Right lung (tissue), 10 donors: ENCODE results near the gene TBL1X. TPM values are rescaled to one million over a fixed set of nuclear protein-coding genes. Genes with fewer than 3 reads are reported as not detected.
"Not testable (repeated sequence)": the region's sequence is repeated elsewhere in the genome, so short reads cannot be mapped to it uniquely, and the experiment has no call there.

Experiments
- DNase-seq, 2 donors: peaks; one replicate each; pipeline ENCODE4 v3.0.0-alpha.2; 2013
- long read RNA-seq, 8 donors: transcript quantifications; one replicate each; lab custom pipeline, GENCODE V29; 2026
- polyA plus RNA-seq, 5 donors: library from polyadenylated mRNA; unstranded; fragments of 120-200 nt; gene quantifications; one replicate each; pipeline versions ENCODE4 v1.2.1 to v1.2.3, GENCODE V29; 2013; ENCODE audit warnings: inconsistent platforms in 1 of 5, low replicate concordance in 1 of 5; ENCODE audit not compliant: insufficient read length in 5 of 5, insufficient read depth in 1 of 5

The TBL1X gene
- 10 to 100 TPM; 18.0 to 23.6 (median 19.4) TPM for polyA plus RNA-seq
- long read RNA-seq, donor 1, full-length matches to known transcripts = 2 of 30 reads
- long read RNA-seq, donor 1, partial matches to known transcripts = 28 of 30 reads
- long read RNA-seq, donor 1, other reads (novel, unspliced or antisense) = 0 of 30 reads
- long read RNA-seq, donor 2, full-length matches to known transcripts = 2 of 2 reads
- long read RNA-seq, donor 2, partial matches to known transcripts = 0 of 2 reads
- long read RNA-seq, donor 2, other reads (novel, unspliced or antisense) = 0 of 2 reads
- long read RNA-seq, donor 3 = 0 reads
- long read RNA-seq, donor 4, full-length matches to known transcripts = 3 of 3 reads
- long read RNA-seq, donor 4, partial matches to known transcripts = 0 of 3 reads
- long read RNA-seq, donor 4, other reads (novel, unspliced or antisense) = 0 of 3 reads
- long read RNA-seq, donor 5, full-length matches to known transcripts = 1 of 1 reads
- long read RNA-seq, donor 5, partial matches to known transcripts = 0 of 1 reads
- long read RNA-seq, donor 5, other reads (novel, unspliced or antisense) = 0 of 1 reads
- long read RNA-seq, donor 6, full-length matches to known transcripts = 3 of 3 reads
- long read RNA-seq, donor 6, partial matches to known transcripts = 0 of 3 reads
- long read RNA-seq, donor 6, other reads (novel, unspliced or antisense) = 0 of 3 reads
- long read RNA-seq, donor 7, full-length matches to known transcripts = 3 of 3 reads
- long read RNA-seq, donor 7, partial matches to known transcripts = 0 of 3 reads
- long read RNA-seq, donor 7, other reads (novel, unspliced or antisense) = 0 of 3 reads
- long read RNA-seq, donor 8, full-length matches to known transcripts = 1 of 1 reads
- long read RNA-seq, donor 8, partial matches to known transcripts = 0 of 1 reads
- long read RNA-seq, donor 8, other reads (novel, unspliced or antisense) = 0 of 1 reads

GRCh38 chrX:9464435-9465371, at the start of gene TBL1X:
TSS of gene TBL1X (plus strand) at chrX:9465058. CDS start at chrX:9653587, 188,529 bp downstream.
- peak; percentile 30 to 39 for DNase-seq

GRCh38 chrX:9416562-9417348, 48.1 kb upstream of the TBL1X start:
- DNase-seq = peak in 1 of 2 donors; percentile 42

- no peak for DNase-seq
Measured at GRCh38 chrX:9418262-9418661, 46.6 kb upstream of the TBL1X start.

DNA sequence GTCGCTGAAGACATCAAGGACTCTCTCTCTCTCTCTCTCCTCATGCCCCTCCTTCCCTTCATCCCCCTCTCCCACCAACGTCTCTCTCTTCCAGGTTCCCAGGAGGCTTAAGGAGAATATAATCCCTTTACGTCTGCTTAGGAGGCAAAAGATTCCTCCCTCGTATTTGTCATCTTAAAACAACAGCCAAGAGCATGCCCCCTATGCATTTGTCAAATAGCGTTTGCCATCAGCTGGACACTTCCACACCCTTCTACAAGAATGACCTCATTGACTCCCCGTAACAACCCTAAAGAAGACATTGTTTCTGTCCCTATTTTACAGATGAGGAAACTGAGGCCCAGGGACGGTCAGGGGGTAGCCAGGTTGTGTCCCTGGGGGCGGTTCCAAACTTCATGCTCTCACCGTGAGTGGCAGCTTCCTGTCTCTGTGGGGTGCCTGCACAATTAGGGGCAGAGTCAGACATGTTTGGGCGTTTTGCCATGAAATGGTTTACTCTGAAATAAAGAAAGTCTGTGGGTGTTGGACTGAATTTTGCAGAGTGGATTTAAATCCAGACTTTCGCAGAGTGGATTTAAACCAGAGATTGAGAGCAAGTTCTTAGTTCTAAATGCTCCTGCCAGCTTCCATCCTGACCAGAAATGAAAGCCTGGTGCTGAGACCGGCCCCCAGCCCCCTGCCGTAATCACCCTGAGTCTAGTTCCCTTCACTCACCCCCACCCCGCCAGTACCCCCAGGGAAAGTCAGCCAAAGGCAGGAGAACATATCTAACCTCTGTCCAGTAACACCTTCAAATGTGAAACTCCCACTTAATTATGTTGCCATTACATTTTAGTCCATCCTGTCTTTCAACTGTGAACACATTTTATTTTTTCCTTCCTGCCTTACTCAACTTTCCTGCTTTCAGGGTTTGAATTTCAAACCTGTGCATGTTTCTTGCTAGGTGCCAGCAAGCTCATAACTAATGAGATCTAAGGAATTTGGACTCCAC, 44.3 kb upstream of the TBL1X start:
- no peak for DNase-seq

DNA sequence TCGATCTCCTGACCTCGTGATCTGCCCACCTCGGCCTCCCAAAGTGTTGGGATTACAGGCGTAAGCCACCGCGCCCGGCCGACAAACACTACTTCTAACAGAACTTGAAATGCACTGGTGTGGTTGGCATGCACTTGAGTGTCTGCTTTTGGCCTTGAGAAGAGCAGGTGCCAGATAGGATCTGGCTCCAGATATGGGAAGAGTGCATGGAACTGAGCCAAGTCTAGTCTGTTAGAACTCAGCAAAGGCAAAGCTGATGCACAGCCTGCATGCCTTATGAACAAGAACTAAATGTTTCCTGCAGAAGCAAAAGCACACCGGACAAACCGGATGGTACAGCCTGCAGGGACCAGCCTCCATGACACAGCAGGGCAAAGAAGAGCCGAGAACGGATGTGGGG, 35.1 kb upstream of the TBL1X start:
- DNase-seq = no peak

- DNase-seq = no peak
Measured at GRCh38 chrX:9430346-9430921, 34.4 kb upstream of the TBL1X start.

GRCh38 chrX:9431281-9431680, 33.6 kb upstream of the TBL1X start:
- no peak for DNase-seq

DNA sequence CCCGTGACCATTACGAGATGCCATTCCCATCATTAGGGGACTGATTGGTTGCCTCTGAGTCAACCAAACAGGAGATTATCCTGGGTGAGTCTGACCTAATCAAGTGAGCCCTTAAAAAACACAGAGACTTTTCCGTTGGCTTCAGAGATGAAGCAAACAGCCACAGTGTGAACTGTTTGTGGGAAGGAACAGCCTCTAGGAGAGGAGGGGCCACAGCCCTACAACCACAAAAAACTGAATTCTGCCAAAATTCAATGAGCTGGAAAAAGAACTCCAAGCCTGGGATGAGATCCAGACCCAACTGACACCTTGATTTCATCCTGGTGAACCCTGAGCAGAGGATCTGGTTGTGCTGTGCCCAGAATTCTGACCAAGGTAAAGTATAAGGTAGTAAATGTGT, 31.3 kb upstream of the TBL1X start:
- no peak for DNase-seq

DNA sequence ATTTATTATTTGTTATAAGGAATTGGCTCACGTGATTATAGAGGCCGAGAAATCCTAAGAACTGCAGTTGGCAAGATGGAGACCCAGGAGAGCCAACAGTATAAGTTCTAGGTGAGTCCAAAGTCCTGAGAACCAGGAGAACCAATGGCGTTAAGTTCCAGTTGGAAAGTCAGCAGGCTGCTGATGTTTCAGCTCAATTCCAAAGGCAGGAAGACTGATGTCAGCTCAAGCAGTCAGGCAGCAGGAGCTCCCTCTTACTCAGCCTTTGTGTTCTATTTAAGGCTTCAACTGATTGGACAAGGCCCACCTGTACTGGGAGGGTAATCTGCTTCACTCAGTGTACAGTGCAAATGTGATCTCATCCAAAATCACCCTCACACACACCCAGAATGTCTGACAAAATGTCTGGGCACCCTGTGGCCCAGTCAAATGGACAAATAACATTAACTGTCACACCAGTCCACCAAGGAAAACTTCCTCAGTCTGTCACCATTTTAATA, 30.8 kb upstream of the TBL1X start:
- no peak for DNase-seq

DNA sequence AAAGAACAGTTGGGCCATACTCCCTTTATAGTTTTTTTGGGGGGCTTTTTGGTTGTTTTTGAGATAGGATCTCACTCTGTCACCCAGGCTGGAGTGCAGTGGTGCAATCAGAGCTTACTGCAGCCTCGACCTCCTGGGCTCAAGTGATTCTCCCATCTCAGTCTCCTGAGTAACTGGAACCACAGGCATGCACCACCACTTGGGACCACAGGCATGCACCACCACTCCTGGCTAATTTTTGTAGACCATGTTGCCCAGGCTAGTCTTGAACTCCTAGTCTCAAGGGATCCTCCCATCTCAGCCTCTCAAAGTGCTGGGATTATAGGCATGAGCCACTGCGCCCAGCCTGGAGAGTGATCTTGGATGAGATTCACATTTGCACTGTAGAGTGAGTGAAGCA, 29.8 kb upstream of the TBL1X start:
- DNase-seq = not testable (repeated sequence)

GRCh38 chrX:9436812-9437211, 28.0 kb upstream of the TBL1X start:
- DNase-seq = no peak

- no peak for DNase-seq
Measured at GRCh38 chrX:9438933-9439494, 25.8 kb upstream of the TBL1X start.

DNA sequence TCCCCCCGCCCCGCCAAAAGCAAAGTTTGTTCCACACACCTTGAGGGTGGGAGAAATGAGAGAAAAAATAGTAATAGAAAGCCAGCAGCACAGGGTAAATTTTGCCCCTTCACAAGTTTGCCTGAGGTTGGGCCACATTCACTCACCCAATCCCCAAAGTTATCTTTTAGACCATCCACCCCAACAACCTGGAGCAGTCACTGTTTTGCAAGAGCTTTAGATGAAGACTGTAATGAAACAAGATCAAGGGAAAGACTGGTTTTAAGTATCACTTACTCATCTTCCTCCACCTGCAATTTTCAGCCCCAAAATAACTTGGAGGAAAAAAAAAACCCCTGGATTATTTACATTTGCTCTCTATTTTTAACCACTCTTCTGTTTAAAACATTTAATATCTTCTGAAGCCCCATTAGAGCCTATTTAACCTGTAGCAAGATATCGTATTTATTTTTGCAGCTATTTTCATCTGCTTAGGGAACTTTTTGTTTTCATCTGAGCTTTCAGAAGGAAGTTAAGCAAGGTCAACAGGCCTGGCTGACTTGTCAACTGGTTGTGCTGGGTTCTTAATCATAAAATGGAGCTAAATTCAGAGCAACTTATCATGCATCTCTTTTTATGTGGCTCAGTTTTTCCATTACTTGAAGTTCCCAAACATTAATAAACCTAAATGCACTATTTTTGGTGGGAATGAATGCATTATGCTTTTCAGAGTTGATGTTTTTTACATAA, 24.6 kb upstream of the TBL1X start:
- no peak for DNase-seq

- no peak for DNase-seq
Measured at GRCh38 chrX:9442056-9442455, 22.8 kb upstream of the TBL1X start.

- no peak for DNase-seq
Measured at GRCh38 chrX:9443327-9443726, 21.5 kb upstream of the TBL1X start.

GRCh38 chrX:9447906-9448305, 17.0 kb upstream of the TBL1X start:
- DNase-seq = no peak

- DNase-seq = peak; percentile 23 to 32
Measured at GRCh38 chrX:9456250-9457074, 8.4 kb upstream of the TBL1X start.
